Epithelial cell of proximal tubule (primary cell): ENCODE data around the gene NFYB. TPM values are rescaled to one million over a fixed set of nuclear protein-coding genes. Genes with fewer than 3 reads are reported as not detected.

ENCODE experiments used
- DNase-seq: peaks from one replicate; pipeline ENCODE4 v3.0.0-alpha.2; 2011; ENCODE audit warnings: low read depth
- H3K4me3 ChIP-seq: 2 replicates; pipeline ENCODE4 v1.5.1; 2011; ENCODE audit warnings: low read depth, mild to moderate bottlenecking, low read length
- total RNA-seq: library from RNA; depleted of rRNA; stranded (reverse); fragments of >200 nt; gene quantifications from 2 replicates; pipeline ENCODE4 v1.2.3, GENCODE V29; 2015
- TF ChIP-seq, protein P1 (sequence below): conservative IDR thresholded peaks from 2 replicates; pipeline ENCODE4 v1.5.1; 2012; ENCODE audit warnings: low read depth, mild to moderate bottlenecking, low read length

Gene NFYB
- total RNA-seq, 1 donor from 2014 or later: 16.1 TPM

DNA sequence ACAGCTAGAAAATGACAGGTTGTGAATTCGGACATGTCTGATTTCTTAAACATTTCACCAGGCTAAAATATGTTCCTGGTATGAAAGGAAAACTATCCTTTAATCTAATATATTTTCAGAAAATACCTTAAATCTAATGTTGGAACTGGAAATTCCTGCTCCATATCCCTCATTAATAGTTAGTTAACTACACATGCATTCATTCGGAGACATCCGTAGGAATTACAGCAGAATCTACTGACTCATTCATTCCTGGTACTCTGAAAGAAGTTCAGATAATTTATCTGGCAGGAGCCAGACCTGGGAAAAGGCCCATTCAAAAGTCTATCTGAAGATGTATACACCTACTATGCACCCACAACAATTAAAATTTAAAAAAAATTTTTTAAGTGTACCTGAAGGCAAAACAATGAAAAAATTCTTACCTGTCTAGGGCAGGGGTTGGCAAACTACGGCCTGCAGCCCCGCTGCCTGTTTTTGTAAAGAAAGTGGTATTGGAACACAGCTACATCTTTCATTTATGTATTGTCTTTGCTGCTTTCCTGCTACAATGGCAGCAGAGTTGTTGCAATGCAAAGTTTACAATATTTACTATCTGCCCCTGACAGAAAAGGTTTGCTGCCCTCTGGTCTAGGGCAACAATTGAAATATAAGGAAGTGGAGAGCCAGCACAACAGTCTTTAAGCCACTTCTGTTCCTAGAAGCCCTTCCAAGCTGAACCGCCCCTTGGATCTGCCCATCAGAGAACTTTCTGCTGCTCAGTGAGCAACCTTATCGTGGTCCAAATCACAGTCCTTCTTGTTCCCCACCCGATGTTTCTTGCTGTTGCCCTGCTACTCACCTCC lies 17.9 kb upstream of the NFYB start:
- TF ChIP-seq, protein P1, sequence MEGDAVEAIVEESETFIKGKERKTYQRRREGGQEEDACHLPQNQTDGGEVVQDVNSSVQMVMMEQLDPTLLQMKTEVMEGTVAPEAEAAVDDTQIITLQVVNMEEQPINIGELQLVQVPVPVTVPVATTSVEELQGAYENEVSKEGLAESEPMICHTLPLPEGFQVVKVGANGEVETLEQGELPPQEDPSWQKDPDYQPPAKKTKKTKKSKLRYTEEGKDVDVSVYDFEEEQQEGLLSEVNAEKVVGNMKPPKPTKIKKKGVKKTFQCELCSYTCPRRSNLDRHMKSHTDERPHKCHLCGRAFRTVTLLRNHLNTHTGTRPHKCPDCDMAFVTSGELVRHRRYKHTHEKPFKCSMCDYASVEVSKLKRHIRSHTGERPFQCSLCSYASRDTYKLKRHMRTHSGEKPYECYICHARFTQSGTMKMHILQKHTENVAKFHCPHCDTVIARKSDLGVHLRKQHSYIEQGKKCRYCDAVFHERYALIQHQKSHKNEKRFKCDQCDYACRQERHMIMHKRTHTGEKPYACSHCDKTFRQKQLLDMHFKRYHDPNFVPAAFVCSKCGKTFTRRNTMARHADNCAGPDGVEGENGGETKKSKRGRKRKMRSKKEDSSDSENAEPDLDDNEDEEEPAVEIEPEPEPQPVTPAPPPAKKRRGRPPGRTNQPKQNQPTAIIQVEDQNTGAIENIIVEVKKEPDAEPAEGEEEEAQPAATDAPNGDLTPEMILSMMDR: no peak
- DNase-seq: no peak
- H3K4me3 ChIP-seq: no peak overlapping the region

DNA sequence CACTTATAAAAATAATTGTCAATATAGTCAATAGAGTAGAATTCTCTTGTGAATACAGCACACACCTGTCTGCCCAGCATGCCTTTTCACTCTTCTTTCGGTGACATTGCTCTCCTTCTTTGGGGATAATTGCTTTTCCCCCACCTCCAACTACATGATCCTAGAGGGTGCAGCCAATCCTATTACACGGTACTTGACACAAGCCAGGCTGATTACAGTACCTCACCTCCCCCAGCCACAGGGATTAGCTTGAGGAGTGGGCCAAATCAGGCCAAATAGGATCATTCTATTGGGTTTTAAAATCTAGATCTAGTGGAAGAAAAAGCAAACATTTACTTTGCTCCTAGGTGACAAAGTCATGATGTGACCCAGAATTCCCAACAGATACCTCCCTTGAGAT lies 16.8 kb upstream of the NFYB start:
- TF ChIP-seq, protein P1: no peak
- DNase-seq: no peak
- no peak overlapping the region for H3K4me3 ChIP-seq

DNA sequence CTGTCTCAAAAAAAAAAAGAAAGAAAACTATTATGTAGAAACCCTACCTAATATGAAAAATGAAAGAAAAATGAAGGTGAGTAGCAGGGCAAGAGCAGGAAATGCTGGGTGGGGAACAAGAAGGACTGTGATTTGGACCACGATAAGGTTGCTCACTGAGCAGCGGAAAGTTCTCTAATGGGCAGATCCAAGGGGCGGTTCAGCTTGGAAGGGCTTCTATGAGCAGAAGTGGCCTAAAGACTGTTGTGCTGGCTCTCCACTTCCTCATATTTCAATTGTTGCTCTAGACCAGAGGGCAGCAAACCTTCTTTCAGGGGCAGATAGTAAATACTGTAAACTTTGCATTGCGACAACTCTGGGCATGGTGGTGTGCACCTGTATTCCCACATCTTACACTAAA lies 16.3 kb upstream of the NFYB start:
- TF ChIP-seq, protein P1: no peak
- no peak for DNase-seq
- no peak overlapping the region for H3K4me3 ChIP-seq

DNA sequence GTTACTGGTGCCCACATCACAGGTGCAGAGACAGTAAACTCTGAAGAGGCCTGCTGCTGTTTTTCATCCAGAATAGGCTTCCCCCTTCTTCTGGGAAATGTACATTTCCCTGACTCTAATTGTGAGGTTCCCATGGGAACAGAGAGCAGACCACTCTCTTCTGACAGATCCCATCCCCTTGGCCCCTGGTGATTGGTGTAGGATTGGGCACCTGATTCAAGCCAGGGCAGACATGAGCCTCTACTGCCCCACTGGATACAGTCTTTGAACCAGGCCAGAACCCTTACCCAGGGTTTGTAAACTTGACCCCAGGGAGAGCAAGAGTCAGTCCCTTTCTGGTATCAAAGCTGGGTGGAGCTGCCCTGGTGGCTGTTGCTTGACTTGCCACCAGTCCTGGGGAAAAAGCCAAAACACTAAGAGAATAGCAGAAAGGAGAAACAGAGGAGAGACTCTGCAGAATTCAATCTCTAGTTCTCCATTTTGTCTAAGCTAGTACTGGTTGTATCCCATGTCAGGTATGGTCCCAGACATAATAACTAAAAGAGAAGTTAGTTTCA lies 14.8 kb upstream of the NFYB start:
- no peak for DNase-seq
- TF ChIP-seq, protein P1: no peak
- H3K4me3 ChIP-seq: no peak overlapping the region

DNA sequence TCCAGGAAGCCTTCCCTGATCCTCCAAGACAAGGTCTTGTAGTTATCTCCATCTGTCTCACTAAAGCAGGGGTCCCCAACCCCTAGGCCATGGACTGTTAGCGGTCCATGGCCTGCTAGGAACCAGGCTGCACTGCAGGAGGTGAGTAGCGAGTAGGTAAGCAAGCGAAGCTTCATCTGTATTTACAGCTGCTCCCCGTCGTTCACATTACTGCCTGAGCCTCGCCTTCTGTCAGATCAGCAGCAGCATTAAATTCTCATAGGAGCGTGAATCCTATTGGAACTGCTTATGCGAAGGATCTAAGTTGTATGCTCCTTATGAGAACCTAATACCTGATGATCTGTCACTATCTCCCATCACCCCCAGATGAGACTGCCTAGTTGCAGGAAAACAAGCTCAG lies 12.4 kb upstream of the NFYB start:
- TF ChIP-seq, protein P1: no peak
- no peak overlapping the region for H3K4me3 ChIP-seq
- DNase-seq: no peak

DNA sequence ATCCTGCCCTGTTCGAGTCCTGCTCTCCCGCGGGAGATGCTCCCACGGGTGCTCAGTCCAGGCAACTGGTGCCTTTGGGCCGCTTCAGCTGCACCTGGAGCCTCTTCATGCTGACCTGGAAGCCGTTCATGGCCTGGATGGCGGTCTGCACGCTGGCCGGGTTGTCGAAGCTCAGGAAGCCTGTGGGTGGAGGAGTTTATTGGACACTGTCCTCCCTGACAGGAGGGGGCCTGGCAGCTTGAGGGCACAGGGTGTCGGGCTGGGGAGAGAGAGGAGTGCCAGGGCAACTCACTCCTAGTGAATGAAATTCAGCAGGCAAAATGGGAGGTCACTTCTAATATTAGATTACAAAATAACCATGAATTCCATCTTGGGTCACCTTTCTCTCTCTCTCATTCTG lies 9.3 kb upstream of the NFYB start:
- TF ChIP-seq, protein P1: no peak
- DNase-seq: no peak

DNA sequence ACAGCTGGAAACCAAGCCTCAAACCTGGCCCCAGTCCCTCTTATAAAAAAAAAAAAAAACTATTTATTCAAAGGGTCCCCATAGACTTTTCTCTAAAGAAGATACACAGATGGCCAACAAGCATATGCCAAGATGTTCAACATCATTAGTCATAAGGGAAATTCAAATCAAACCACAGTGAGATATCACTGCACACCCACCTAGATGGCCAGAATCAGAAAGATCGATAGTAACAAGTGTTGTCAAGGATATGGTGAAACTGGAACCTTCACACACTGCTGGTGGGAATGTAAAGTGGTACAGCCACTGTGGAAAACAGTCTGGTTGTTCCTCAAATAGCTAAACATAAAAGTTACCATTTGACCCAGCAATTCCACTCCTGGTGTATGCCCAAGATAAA lies 5.9 kb upstream of the NFYB start:
- TF ChIP-seq, protein P1: no peak
- no peak overlapping the region for H3K4me3 ChIP-seq
- DNase-seq: no peak

More for the DNA sequence above, 9.3 kb upstream of the NFYB start:
- no peak overlapping the region for H3K4me3 ChIP-seq
